OCI-LY7 (cell line): ENCODE measurements around the gene PTH2.

Source experiments
- CTCF ChIP-seq: fragments of 200-600 bp; sonication (generic); conservative IDR thresholded peaks from 2 replicates; pipeline ENCODE4 v1.5.1; 2014; ENCODE audit warnings: mild to moderate bottlenecking, antibody characterized with exemption, low read length, moderate library complexity, mixed read lengths
- EZH2phosphoT487 ChIP-seq: fragments of 200-600 bp; sonication (generic); IDR thresholded peaks from 2 replicates; pipeline ENCODE4 v1.6.1; 2018; ENCODE audit warnings: low read depth, borderline replicate concordance, mild to moderate bottlenecking, mixed run types, antibody characterized with exemption, low read length, moderate library complexity, mixed read lengths

GRCh38 chr19:49472936-49473335 is 49.7 kb upstream of the PTH2 start:
- TF ChIP-seq CTCF (no peak), EZH2phosphoT487 (no peak)
